ENCODE data around the gene UBALD1.

The UBALD1 gene

DNA sequence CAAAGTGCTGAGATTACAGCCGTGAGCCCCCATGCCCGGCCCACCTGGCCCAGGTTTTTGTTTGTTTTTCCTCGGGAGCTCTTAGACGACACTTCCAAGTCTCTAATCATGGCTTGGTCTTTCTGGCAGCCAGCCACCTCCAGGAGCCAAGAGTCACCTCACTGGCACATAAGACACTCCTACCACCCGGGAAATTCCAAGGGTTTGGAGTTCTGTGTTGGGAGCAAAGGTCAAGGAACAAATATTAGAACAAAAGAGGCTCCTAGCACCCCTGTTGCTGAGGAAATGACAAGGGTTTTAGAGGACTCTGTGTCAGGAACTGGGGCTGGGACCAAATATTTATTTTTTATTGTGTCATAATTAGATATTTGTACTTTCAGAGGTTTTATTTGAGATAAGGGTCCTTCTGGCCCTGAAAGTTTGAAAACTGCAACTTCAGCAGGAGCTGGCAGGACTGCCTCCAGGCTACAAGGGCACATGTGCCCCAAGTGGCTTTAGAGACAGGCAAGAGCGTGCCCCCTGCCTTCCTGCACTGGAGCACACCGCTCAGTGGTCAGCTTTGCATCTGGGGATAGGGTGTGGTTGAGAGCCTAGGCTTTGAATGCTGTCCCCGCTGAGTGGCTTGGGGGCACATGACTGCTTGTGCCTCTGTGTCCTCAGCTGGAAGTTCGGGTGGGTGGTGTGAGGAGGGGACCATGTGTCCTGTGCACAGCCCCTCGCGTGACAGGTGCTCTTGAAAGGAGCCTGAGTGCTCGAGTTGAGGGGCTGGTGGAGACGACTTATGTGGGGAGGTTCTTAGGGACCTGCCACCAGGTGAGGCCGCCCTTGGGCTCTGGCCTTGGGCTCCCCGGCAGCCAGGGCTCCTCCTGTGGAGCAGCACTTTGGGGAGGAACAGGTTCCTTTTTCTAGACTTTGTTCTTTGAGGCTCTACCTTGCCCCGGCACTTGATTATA lies 39.6 kb upstream of the UBALD1 start:
- no peak overlapping the region for H3K4me2 ChIP-seq (ENCODE audit: low read length)
- no peaks in the 10 kb centered on the region for H3K27me3 ChIP-seq (ENCODE audit: control insufficient read depth, low read length)
- no peaks in the 10 kb centered on the region for H3F3A ChIP-seq (ENCODE audit: control insufficient read depth, insufficient read depth)
- H3K4me1 ChIP-seq (ENCODE audit: control insufficient read depth, low read length): no peaks in the 10 kb centered on the region
- no peaks in the 10 kb centered on the region for H3K9me3 ChIP-seq (ENCODE audit: control insufficient read depth, insufficient read depth, low read length)
- H3K4me3 ChIP-seq (ENCODE audit: low read length): no peak overlapping the region
- no peaks in the 10 kb centered on the region for H4K20me1 ChIP-seq (ENCODE audit: control insufficient read depth, insufficient read depth, low read depth, low read length)
- H3K27ac ChIP-seq (ENCODE audit: low read depth, low read length): no peak overlapping the region
- peaks cover 26% of the 10 kb centered on the region for H3K36me3 ChIP-seq (ENCODE audit: control insufficient read depth, low read length)
- peaks cover 2% of the 10 kb centered on the region; the same call in 1 of the 2 replicates for H3K79me2 ChIP-seq (ENCODE audit: control insufficient read depth, low read length)
- H3K9me2 ChIP-seq (replicated peaks; ENCODE audit: control insufficient read depth, low read length): no peaks in the 10 kb centered on the region
- TF ChIP-seq, protein P1, sequence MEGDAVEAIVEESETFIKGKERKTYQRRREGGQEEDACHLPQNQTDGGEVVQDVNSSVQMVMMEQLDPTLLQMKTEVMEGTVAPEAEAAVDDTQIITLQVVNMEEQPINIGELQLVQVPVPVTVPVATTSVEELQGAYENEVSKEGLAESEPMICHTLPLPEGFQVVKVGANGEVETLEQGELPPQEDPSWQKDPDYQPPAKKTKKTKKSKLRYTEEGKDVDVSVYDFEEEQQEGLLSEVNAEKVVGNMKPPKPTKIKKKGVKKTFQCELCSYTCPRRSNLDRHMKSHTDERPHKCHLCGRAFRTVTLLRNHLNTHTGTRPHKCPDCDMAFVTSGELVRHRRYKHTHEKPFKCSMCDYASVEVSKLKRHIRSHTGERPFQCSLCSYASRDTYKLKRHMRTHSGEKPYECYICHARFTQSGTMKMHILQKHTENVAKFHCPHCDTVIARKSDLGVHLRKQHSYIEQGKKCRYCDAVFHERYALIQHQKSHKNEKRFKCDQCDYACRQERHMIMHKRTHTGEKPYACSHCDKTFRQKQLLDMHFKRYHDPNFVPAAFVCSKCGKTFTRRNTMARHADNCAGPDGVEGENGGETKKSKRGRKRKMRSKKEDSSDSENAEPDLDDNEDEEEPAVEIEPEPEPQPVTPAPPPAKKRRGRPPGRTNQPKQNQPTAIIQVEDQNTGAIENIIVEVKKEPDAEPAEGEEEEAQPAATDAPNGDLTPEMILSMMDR (IDR thresholded peaks at IDR 0.05; ENCODE audit: low read depth, low read length, poor library complexity, severe bottlenecking): no peak
- TF ChIP-seq EZH2phosphoT487 (IDR thresholded peaks at IDR 0.05; ENCODE audit: borderline replicate concordance, low read length): no peak

DNA sequence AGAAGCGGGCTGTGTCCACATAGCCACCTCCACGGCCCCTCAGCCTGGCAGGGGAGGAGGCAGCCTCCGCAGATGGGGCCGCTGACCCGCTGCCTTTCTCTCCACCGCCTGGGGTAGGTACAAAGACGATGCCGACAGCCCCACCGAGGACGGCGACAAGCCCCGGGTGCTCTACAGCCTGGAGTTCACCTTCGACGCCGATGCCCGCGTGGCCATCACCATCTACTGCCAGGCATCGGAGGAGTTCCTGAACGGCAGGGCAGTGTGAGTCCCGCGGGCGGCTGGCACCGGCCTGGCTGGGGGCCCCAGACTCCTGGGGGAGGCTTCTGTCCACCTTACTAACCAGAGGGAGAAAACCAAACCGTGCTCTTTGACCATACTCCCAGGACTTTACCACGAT lies 37.9 kb upstream of the UBALD1 start:
- H3K4me2 ChIP-seq (ENCODE audit: low read length): no peak overlapping the region
- H3K9me2 ChIP-seq (replicated peaks; ENCODE audit: control insufficient read depth, low read length): no peaks in the 10 kb centered on the region
- H4K20me1 ChIP-seq (ENCODE audit: control insufficient read depth, insufficient read depth, low read depth, low read length): no peaks in the 10 kb centered on the region
- H3K4me1 ChIP-seq (ENCODE audit: control insufficient read depth, low read length): no peaks in the 10 kb centered on the region
- TF ChIP-seq EZH2phosphoT487 (IDR thresholded peaks at IDR 0.05; ENCODE audit: borderline replicate concordance, low read length): no peak
- TF ChIP-seq, protein P1 (IDR thresholded peaks at IDR 0.05; ENCODE audit: low read depth, low read length, poor library complexity, severe bottlenecking): no peak
- H3K27me3 ChIP-seq (ENCODE audit: control insufficient read depth, low read length): no peaks in the 10 kb centered on the region
- H3K36me3 ChIP-seq (ENCODE audit: control insufficient read depth, low read length): peaks cover 26% of the 10 kb centered on the region
- H3F3A ChIP-seq (ENCODE audit: control insufficient read depth, insufficient read depth): no peaks in the 10 kb centered on the region
- no peak overlapping the region for H3K27ac ChIP-seq (ENCODE audit: low read depth, low read length)
- no peaks in the 10 kb centered on the region for H3K9me3 ChIP-seq (ENCODE audit: control insufficient read depth, insufficient read depth, low read length)
- no peak overlapping the region for H3K4me3 ChIP-seq (ENCODE audit: low read length)
- H3K79me2 ChIP-seq (ENCODE audit: control insufficient read depth, low read length): peaks cover 8% of the 10 kb centered on the region

DNA sequence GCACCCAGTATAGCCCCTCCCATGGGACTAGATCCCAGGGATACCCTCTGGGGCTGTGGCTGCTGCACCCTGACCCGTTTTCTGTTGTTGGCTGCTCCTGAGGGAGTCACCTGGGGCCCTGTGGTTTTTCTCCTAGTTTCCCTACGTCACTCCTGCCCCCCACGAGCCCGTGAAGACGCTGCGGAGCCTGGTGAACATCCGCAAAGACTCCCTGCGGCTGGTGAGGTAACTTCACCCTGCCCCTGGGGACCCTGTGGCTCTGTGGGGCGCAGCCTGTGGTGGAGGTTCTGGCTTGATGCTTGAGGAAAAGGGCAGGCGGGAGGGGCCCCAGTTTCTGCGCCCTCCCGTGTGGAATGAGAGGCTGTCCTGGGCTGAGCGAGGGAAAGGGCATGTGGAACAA lies 37.1 kb upstream of the UBALD1 start:
- Histone ChIP-seq H3K27me3 (ENCODE audit: control insufficient read depth, low read length) (no peaks in the 10 kb centered on the region), H4K20me1 (ENCODE audit: control insufficient read depth, insufficient read depth, low read depth, low read length) (no peaks in the 10 kb centered on the region), H3K9me2 (replicated peaks; ENCODE audit: control insufficient read depth, low read length) (no peaks in the 10 kb centered on the region), H3K36me3 (ENCODE audit: control insufficient read depth, low read length) (peaks cover 26% of the 10 kb centered on the region), H3K4me2 (ENCODE audit: low read length) (no peak overlapping the region), H3K4me1 (ENCODE audit: control insufficient read depth, low read length) (no peaks in the 10 kb centered on the region), H3K79me2 (ENCODE audit: control insufficient read depth, low read length) (peaks cover 12% of the 10 kb centered on the region), H3K9me3 (ENCODE audit: control insufficient read depth, insufficient read depth, low read length) (no peaks in the 10 kb centered on the region), H3K27ac (ENCODE audit: low read depth, low read length) (no peak overlapping the region), H3K4me3 (ENCODE audit: low read length) (no peak overlapping the region), H3F3A (ENCODE audit: control insufficient read depth, insufficient read depth) (no peaks in the 10 kb centered on the region)
- TF ChIP-seq, protein P1 (IDR thresholded peaks at IDR 0.05; ENCODE audit: low read depth, low read length, poor library complexity, severe bottlenecking): no peak
